Measurements from ENCODE around the gene GRP.

GRP gene

DNA sequence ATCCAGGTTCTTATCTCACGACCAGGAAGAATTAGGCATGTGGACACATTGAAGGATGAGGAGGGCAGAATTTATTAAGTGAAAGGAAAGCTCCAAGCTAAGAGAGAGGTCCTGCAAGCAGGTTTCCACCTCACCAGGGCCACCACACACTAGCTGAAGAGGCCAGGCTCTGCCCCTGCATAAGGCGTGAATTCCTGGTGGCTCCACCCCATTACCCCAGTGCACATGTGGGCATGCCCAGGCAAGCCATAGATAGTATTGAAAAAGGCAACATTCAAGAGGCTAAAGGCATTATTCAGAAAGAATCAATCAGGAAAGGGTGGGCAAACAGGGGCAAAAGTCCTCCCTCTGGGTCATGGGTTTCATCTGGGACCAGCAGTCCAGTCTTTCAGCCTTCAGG, 30.9 kb upstream of the GRP start:
- DNase-seq: no peak
- H3K27me3 ChIP-seq (ENCODE audit: insufficient read depth, low read length, poor library complexity): no peaks in the 10 kb centered on the region
- WGBS (ENCODE audit: extremely low coverage, insufficient coverage, low lambda C conversion rate): no CpG with 5 or more reads among the region's 2 CpGs
- H3K23ac ChIP-seq (ENCODE audit: low read length): no peak overlapping the region
- no peak overlapping the region for H3K56ac ChIP-seq (ENCODE audit: low read length)
- H3K4ac ChIP-seq (ENCODE audit: low read depth, low read length): no peak overlapping the region
- no peak overlapping the region for H2AK5ac ChIP-seq (ENCODE audit: low read length)
- H3K79me2 ChIP-seq (ENCODE audit: control insufficient read depth, insufficient read depth, low read length): no peaks in the 10 kb centered on the region
- no peaks in the 10 kb centered on the region for H3K36me3 ChIP-seq (ENCODE audit: control insufficient read depth, insufficient read depth, low read length)
- H3K27ac ChIP-seq (ENCODE audit: low read depth, low read length): no peak overlapping the region
- H3K4me2 ChIP-seq (ENCODE audit: low read length): no peak overlapping the region
- no peak overlapping the region for H2BK5ac ChIP-seq (ENCODE audit: low read length)
- H3K9ac ChIP-seq (ENCODE audit: low read length): no peak overlapping the region
- no peaks in the 10 kb centered on the region for H3K4me1 ChIP-seq (ENCODE audit: control insufficient read depth, low read depth, low read length)
- H2BK120ac ChIP-seq (ENCODE audit: low read depth, low read length): no peak overlapping the region
- H2BK15ac ChIP-seq (replicated peaks; ENCODE audit: low read depth): no peak overlapping the region
- no peak overlapping the region for H3K18ac ChIP-seq (ENCODE audit: low read length)
- no peak overlapping the region for H4K8ac ChIP-seq (ENCODE audit: low read depth, low read length)
- no peak overlapping the region for H4K5ac ChIP-seq (ENCODE audit: low read length)
- H3K4me3 ChIP-seq (ENCODE audit: low read length): no peak overlapping the region
- H3K79me1 ChIP-seq (ENCODE audit: low read length): no peaks in the 10 kb centered on the region

DNA sequence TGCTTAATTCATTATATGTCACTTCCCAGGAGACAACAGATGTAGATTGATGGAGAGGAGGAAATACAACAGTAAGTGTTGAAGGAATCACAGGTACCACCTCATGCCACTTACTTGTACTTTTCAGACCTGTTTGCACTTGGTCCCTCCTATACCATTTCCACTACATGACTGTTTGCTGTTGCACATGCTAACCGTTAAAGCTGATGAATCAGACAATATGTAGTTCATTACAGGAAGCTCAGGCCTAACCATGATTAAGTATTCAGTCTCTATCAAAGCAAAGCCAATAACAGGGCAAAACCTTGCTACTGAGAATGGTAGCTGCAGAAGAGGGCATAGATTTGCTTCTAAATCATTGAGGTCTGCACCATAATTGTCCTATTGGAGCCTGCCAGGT, 30.2 kb upstream of the GRP start:
- no peak overlapping the region for H4K5ac ChIP-seq (ENCODE audit: low read length)
- DNase-seq: no peak
- no peak overlapping the region for H3K4ac ChIP-seq (ENCODE audit: low read depth, low read length)
- no peak overlapping the region for H3K27ac ChIP-seq (ENCODE audit: low read depth, low read length)
- H3K4me2 ChIP-seq (ENCODE audit: low read length): no peak overlapping the region
- no peak overlapping the region for H3K18ac ChIP-seq (ENCODE audit: low read length)
- no peak overlapping the region for H3K9ac ChIP-seq (ENCODE audit: low read length)
- H3K4me3 ChIP-seq (ENCODE audit: low read length): no peak overlapping the region
- H2BK5ac ChIP-seq (ENCODE audit: low read length): no peak overlapping the region
- H3K56ac ChIP-seq (ENCODE audit: low read length): no peak overlapping the region
- no peaks in the 10 kb centered on the region for H3K79me2 ChIP-seq (ENCODE audit: control insufficient read depth, insufficient read depth, low read length)
- no peak overlapping the region for H2BK15ac ChIP-seq (replicated peaks; ENCODE audit: low read depth)
- H3K23ac ChIP-seq (ENCODE audit: low read length): no peak overlapping the region
- H2AK5ac ChIP-seq (ENCODE audit: low read length): no peak overlapping the region
- no peaks in the 10 kb centered on the region for H3K27me3 ChIP-seq (ENCODE audit: insufficient read depth, low read length, poor library complexity)
- no peaks in the 10 kb centered on the region for H3K79me1 ChIP-seq (ENCODE audit: low read length)
- H3K36me3 ChIP-seq (ENCODE audit: control insufficient read depth, insufficient read depth, low read length): no peaks in the 10 kb centered on the region
- H4K8ac ChIP-seq (ENCODE audit: low read depth, low read length): no peak overlapping the region
- peak overlapping the region; percentile 76 for H2BK120ac ChIP-seq (ENCODE audit: low read depth, low read length)
- H3K4me1 ChIP-seq (ENCODE audit: control insufficient read depth, low read depth, low read length): no peaks in the 10 kb centered on the region
- WGBS (ENCODE audit: extremely low coverage, insufficient coverage, low lambda C conversion rate): no CpG with 5 or more reads among the region's 1 CpG

DNA sequence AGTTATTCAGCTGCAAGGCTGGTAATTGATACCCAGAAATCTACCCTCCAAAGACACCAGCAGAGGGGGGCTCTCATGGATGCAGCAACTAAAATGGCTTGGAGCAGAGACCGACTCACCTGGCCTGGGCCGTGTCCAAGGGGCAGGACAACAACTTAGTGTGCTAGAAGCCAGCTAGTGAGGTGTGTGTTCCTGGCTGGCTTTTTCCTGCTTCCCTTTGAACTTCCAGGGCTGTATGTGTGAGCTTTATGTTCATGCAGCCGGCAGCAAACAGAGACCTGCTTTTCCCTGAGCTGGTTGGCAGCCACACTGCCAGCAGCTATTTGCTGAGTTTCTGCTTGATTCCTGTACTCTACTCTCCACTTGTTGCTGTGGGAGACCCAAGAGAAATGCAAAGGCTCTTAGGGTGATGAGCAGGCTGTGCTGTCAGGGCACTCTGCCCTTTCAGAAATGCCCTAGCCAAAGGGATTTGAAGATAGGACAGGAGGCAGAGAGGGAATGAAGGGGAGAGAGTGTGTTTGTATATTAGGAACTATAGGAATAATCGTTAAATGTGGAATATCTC, 23.7 kb upstream of the GRP start:
- H3K4me2 ChIP-seq (ENCODE audit: low read length): no peak overlapping the region
- no peaks in the 10 kb centered on the region for H3K4me1 ChIP-seq (ENCODE audit: control insufficient read depth, low read depth, low read length)
- H2BK120ac ChIP-seq (ENCODE audit: low read depth, low read length): no peak overlapping the region
- peak overlapping the region; percentile 38 for H3K56ac ChIP-seq (ENCODE audit: low read length)
- H2BK15ac ChIP-seq (replicated peaks; ENCODE audit: low read depth): no peak overlapping the region
- no peak for DNase-seq
- no peak overlapping the region for H4K5ac ChIP-seq (ENCODE audit: low read length)
- H3K23ac ChIP-seq (ENCODE audit: low read length): no peak overlapping the region
- no CpG with 5 or more reads among the region's 4 CpGs for WGBS (ENCODE audit: extremely low coverage, insufficient coverage, low lambda C conversion rate)
- H3K36me3 ChIP-seq (ENCODE audit: control insufficient read depth, insufficient read depth, low read length): no peaks in the 10 kb centered on the region
- H3K4ac ChIP-seq (ENCODE audit: low read depth, low read length): no peak overlapping the region
- no peak overlapping the region for H4K8ac ChIP-seq (ENCODE audit: low read depth, low read length)
- no peaks in the 10 kb centered on the region for H3K79me1 ChIP-seq (ENCODE audit: low read length)
- no peak overlapping the region for H3K18ac ChIP-seq (ENCODE audit: low read length)
- H2AK5ac ChIP-seq (ENCODE audit: low read length): no peak overlapping the region
- no peak overlapping the region for H3K4me3 ChIP-seq (ENCODE audit: low read length)
- H3K27ac ChIP-seq (ENCODE audit: low read depth, low read length): no peak overlapping the region
- no peak overlapping the region for H2BK5ac ChIP-seq (ENCODE audit: low read length)
- H3K27me3 ChIP-seq (ENCODE audit: insufficient read depth, low read length, poor library complexity): no peaks in the 10 kb centered on the region
- H3K79me2 ChIP-seq (ENCODE audit: control insufficient read depth, insufficient read depth, low read length): no peaks in the 10 kb centered on the region
- H3K9ac ChIP-seq (ENCODE audit: low read length): no peak overlapping the region

- Histone ChIP-seq H3K18ac (ENCODE audit: low read length) (no peak overlapping the region), H2BK120ac (ENCODE audit: low read depth, low read length) (no peak overlapping the region), H2BK5ac (ENCODE audit: low read length) (no peak overlapping the region), H3K4ac (ENCODE audit: low read depth, low read length) (no peak overlapping the region), H2AK5ac (ENCODE audit: low read length) (no peak overlapping the region), H3K23ac (ENCODE audit: low read length) (no peak overlapping the region), H3K4me2 (ENCODE audit: low read length) (no peak overlapping the region), H3K79me2 (ENCODE audit: control insufficient read depth, insufficient read depth, low read length) (no peaks in the 10 kb centered on the region), H3K79me1 (ENCODE audit: low read length) (no peaks in the 10 kb centered on the region), H3K27ac (ENCODE audit: low read depth, low read length) (no peak overlapping the region), H3K56ac (ENCODE audit: low read length) (no peak overlapping the region), H3K4me1 (ENCODE audit: control insufficient read depth, low read depth, low read length) (peaks cover 2% of the 10 kb centered on the region), H3K36me3 (ENCODE audit: control insufficient read depth, insufficient read depth, low read length) (no peaks in the 10 kb centered on the region), H3K27me3 (ENCODE audit: insufficient read depth, low read length, poor library complexity) (no peaks in the 10 kb centered on the region), H4K8ac (ENCODE audit: low read depth, low read length) (no peak overlapping the region), H3K4me3 (ENCODE audit: low read length) (no peak overlapping the region), H4K5ac (ENCODE audit: low read length) (no peak overlapping the region), H2BK15ac (replicated peaks; ENCODE audit: low read depth) (no peak overlapping the region), H3K9ac (ENCODE audit: low read length) (no peak overlapping the region)
- no peak for DNase-seq
- WGBS (ENCODE audit: extremely low coverage, insufficient coverage, low lambda C conversion rate): no CpG with 5 or more reads among the region's 2 CpGs
These were observed 22.3 kb upstream of the GRP start for GRCh38 chr18:59197636-59198035.

DNA sequence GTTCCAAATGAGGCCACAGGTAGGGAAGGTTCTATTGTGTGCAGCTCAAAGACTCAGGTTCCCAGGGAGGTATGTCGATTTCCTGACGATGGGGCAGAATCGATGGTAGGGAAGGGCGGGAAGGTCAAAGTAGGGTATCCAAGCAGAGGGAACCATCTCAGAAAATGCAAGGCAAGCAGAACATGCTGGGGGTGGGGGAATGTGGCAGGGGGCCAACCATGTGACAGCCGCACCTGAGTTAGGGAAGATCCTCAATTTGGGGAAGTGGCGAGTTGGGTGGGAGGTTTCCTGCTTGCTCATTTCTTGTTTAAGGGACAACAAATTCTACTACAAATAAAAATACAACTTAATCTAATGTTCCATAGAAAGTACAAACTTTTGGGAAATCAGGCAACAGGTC, 21.7 kb upstream of the GRP start:
- H2BK120ac ChIP-seq (ENCODE audit: low read depth, low read length): no peak overlapping the region
- no peak overlapping the region for H3K9ac ChIP-seq (ENCODE audit: low read length)
- H3K27ac ChIP-seq (ENCODE audit: low read depth, low read length): no peak overlapping the region
- no peak overlapping the region for H3K23ac ChIP-seq (ENCODE audit: low read length)
- H3K79me2 ChIP-seq (ENCODE audit: control insufficient read depth, insufficient read depth, low read length): no peaks in the 10 kb centered on the region
- no peak overlapping the region for H3K4me3 ChIP-seq (ENCODE audit: low read length)
- peaks cover 2% of the 10 kb centered on the region for H3K4me1 ChIP-seq (ENCODE audit: control insufficient read depth, low read depth, low read length)
- H2BK15ac ChIP-seq (replicated peaks; ENCODE audit: low read depth): no peak overlapping the region
- H4K8ac ChIP-seq (ENCODE audit: low read depth, low read length): no peak overlapping the region
- no peak overlapping the region for H3K56ac ChIP-seq (ENCODE audit: low read length)
- H3K27me3 ChIP-seq (ENCODE audit: insufficient read depth, low read length, poor library complexity): no peaks in the 10 kb centered on the region
- no peaks in the 10 kb centered on the region for H3K36me3 ChIP-seq (ENCODE audit: control insufficient read depth, insufficient read depth, low read length)
- DNase-seq: no peak
- H3K18ac ChIP-seq (ENCODE audit: low read length): no peak overlapping the region
- WGBS (ENCODE audit: extremely low coverage, insufficient coverage, low lambda C conversion rate): no CpG with 5 or more reads among the region's 6 CpGs
- H3K4ac ChIP-seq (ENCODE audit: low read depth, low read length): no peak overlapping the region
- H3K4me2 ChIP-seq (ENCODE audit: low read length): no peak overlapping the region
- H4K5ac ChIP-seq (ENCODE audit: low read length): no peak overlapping the region
- no peaks in the 10 kb centered on the region for H3K79me1 ChIP-seq (ENCODE audit: low read length)
- H2BK5ac ChIP-seq (ENCODE audit: low read length): no peak overlapping the region
- H2AK5ac ChIP-seq (ENCODE audit: low read length): no peak overlapping the region

DNA sequence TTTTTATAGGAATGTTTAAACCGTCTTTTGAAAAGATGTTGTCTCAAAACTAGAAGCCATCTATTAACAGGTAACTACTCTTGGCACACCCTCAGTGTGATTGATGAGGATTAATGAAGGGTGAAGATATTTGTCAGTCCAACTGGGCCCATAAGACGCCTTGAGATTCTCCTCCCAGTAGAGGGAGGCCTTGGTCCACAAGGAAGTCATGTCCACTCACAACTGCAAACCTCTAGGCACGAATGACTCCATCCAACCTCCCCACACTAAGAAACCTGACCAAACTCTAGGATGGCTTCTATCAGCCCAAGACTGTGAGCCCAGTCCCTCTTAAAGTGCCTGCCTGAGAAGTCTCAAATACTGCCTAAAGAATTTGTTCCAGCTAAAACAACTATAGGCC, 19.2 kb upstream of the GRP start:
- no peak overlapping the region for H2BK120ac ChIP-seq (ENCODE audit: low read depth, low read length)
- peak overlapping the region; percentile 34 for H3K9ac ChIP-seq (ENCODE audit: low read length)
- peak overlapping the region; percentile 77 for H3K56ac ChIP-seq (ENCODE audit: low read length)
- no peak overlapping the region for H3K23ac ChIP-seq (ENCODE audit: low read length)
- H4K8ac ChIP-seq (ENCODE audit: low read depth, low read length): no peak overlapping the region
- H3K4ac ChIP-seq (ENCODE audit: low read depth, low read length): no peak overlapping the region
- peak overlapping the region; percentile 71 for H3K27ac ChIP-seq (ENCODE audit: low read depth, low read length)
- no peak overlapping the region for H3K18ac ChIP-seq (ENCODE audit: low read length)
- no peaks in the 10 kb centered on the region for H3K79me1 ChIP-seq (ENCODE audit: low read length)
- no peak overlapping the region for H4K5ac ChIP-seq (ENCODE audit: low read length)
- no peak overlapping the region for H2AK5ac ChIP-seq (ENCODE audit: low read length)
- DNase-seq: peak; percentile 78
- H3K4me3 ChIP-seq (ENCODE audit: low read length): no peak overlapping the region
- H3K4me2 ChIP-seq (ENCODE audit: low read length): no peak overlapping the region
- no peaks in the 10 kb centered on the region for H3K27me3 ChIP-seq (ENCODE audit: insufficient read depth, low read length, poor library complexity)
- no CpG with 5 or more reads among the region's 3 CpGs for WGBS (ENCODE audit: extremely low coverage, insufficient coverage, low lambda C conversion rate)
- no peak overlapping the region for H2BK15ac ChIP-seq (replicated peaks; ENCODE audit: low read depth)
- H3K36me3 ChIP-seq (ENCODE audit: control insufficient read depth, insufficient read depth, low read length): no peaks in the 10 kb centered on the region
- peaks cover 2% of the 10 kb centered on the region for H3K4me1 ChIP-seq (ENCODE audit: control insufficient read depth, low read depth, low read length)
- no peaks in the 10 kb centered on the region for H3K79me2 ChIP-seq (ENCODE audit: control insufficient read depth, insufficient read depth, low read length)
- peak overlapping the region; percentile 85 for H2BK5ac ChIP-seq (ENCODE audit: low read length)

Data from mesendoderm (in vitro differentiated cells).